Left ventricle myocardium superior (tissue), 1 donor: ENCODE data around the gene DPF3. TPM values are rescaled to one million over a fixed set of nuclear protein-coding genes. Genes with fewer than 3 reads are reported as not detected.

Experiments used
- ATAC-seq: fragments of 200-7000 bp; cut with Tn5 transposase; one replicate; pipeline ENCODE4 v1.9.1; 2020; ENCODE audit warnings: mild to moderate bottlenecking, moderate library complexity
- DNase-seq: peaks from one replicate; pipeline ENCODE4 v3.0.0-alpha.2; 2020
- intact Hi-C: fragments of 100-400 bp; cut with micrococcal nuclease; formaldehyde crosslinking; loops from one replicate; pipeline ENCODE4 v1.11.0; 2022
- total RNA-seq: library from RNA; stranded (reverse); fragmentation: NEBNext Ultra II Directional; extraction: Animal tissue kit (Norgen Biotek cat#: 25700); gene quantifications from one replicate; pipeline ENCODE4 v1.2.1, GENCODE V29; 2021
- donor health status: DM: no; HTN: yes; CAD: no; lungs with severe emphysema.

DPF3 gene
- total RNA-seq, 1 donor from 2014 or later: 28.7 TPM

- DNase-seq (no peak), ATAC-seq (peak; percentile 29)
- intact Hi-C loops: no loop called here
These were observed 155.7 kb downstream of the DPF3 start for GRCh38 chr14:72738161-72738611.

- intact Hi-C loops: no loop called here
- ATAC-seq (no peak), DNase-seq (no peak)
These were observed 156.3 kb downstream of the DPF3 start for GRCh38 chr14:72737560-72737943.

DNA sequence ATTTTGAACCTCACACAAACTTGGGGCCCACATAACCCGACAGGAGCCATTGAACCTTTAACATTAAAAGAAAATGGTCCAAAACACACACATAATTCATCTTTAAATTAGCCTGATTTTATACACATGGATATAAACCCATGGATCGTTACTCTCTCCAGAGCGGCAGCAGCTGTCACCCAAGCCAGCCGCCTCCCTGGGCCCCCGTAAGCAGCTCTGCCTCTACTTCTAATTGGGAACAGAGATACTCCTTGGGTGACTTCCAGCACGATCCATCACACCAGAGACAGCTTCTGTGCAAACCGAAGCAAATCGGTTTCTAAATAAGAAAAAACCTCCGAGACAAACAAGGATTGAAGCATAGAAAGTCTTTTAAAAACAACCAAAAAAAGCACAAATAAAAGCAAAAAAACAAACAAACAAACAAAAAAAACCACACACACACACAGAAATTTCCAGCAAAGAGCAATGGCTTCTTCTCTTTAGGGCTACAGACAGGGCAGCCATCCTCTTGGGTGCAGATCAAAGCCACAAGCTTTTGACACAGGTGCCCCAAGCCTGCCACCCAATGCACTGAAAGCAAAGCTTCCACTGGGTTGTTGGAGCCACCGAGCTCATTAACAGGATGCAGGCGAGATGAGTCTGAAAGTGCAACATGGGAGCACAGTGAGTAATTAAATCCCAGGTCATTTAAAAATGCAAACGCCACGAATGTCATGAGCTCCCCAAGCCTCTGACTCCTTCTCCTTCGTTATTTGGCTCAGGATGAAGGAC, 156.9 kb downstream of the DPF3 start:
- ATAC-seq: no peak
- no peak for DNase-seq
- intact Hi-C loops: no loop called here

GRCh38 chr14:72736308-72736707, 157.6 kb downstream of the DPF3 start:
- DNase-seq: no peak
- ATAC-seq: peak; percentile 34
- intact Hi-C loops: no loop called here

- intact Hi-C loops: no loop called here
- ATAC-seq: no peak
- no peak for DNase-seq
These were observed 161.7 kb downstream of the DPF3 start for GRCh38 chr14:72732022-72732780.

GRCh38 chr14:72731252-72732020, 162.5 kb downstream of the DPF3 start:
- no peak for ATAC-seq
- no peak for DNase-seq
- intact Hi-C loops: no loop called here

DNA sequence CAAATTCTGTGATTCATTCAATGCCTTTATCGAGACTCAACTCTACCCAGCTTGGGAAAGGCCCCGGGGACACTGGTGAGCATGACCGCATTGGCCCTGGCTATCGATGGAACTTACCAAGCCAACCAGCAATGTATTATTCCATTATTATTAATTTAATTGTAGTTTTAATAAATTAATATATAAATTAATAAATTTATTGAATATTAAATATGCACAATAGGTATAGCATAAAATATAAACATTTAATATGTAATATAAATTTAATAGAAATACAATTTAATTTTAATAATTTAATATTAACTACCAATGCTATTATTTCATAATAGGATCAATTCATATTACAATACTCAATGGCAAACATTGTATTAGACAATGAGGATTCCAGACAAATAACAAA, 163.4 kb downstream of the DPF3 start:
- no peak for DNase-seq
- intact Hi-C loops: no loop called here
- no peak for ATAC-seq

- intact Hi-C loops: no loop called here
- peak; percentile 4 for ATAC-seq
These were observed 167.5 kb downstream of the DPF3 start for GRCh38 chr14:72726444-72726843.

GRCh38 chr14:72723858-72724530, 169.9 kb downstream of the DPF3 start:
- DNase-seq (no peak), ATAC-seq (peak; percentile 25)
- intact Hi-C loops: no loop called here

More at GRCh38 chr14:72726444-72726843, 167.5 kb downstream of the DPF3 start:
- no peak for DNase-seq

DNA sequence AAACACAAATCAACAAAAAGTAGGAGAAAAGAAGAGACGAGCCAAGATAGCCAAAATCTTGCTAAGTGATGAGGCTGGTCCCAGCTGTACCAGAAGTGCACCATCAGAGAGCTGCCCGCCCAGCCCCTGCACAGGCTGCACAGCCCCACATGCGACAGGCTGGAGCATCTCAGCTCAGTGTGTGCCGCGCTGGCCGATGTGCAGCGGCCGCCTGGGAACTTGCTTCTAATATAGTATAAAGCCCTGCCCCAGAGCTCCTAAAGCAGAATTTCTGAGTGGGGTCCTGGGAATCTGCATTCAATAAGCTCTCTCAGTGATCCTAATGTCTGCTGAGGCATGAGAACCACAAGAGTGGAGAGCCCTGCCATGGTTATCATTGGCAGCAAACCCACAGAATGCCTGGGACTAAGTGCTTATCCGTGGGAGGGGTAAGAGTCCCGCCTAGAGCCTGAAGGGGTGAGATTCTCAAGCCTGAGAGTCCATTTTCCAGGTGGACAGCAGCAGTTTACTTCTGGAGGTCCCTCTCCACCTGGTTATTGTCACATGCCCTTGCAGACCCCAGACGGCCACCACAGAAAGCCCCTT, 171.6 kb downstream of the DPF3 start:
- no peak for DNase-seq
- peak; percentile 75 for ATAC-seq
- intact Hi-C loops: no loop called here

DNA sequence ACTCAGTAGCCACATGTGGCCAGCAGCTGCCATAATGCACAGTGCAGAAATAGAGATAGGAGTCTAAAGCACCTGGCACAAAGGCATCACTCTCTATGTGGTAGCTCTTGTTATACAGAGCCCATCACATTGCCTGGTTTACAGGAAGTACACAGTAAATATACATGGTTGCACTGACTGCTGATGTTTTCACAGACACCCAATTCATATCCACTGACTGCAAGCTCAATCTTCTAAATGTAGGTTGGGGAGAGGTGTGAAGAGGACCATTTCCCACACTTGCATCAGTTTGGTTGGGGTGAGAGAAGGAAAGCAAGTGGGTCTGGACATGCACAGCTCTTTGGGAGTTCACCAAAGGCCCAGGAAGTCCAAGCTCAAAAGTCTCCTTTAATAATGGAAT, 172.8 kb downstream of the DPF3 start:
- no peak for ATAC-seq
- intact Hi-C loops: no loop called here

DNA sequence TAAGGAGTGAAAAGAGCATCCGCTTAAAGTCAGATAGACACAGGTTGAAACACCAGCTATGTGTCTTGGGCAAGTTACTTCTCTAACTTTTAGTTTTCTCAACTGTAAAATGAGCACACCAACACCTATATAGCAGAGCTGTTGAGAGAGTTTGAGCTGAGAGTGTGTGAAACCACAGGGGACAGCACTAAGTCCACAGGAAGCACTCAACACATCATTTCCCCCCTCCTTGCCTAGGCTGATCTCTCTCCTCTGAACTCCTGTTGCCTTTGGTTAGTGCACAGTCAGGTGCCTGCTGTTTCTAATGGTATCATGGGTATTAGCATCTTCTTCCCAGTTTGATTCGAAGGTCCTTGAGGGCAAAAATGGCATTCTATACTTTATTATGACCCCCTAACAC, 176.7 kb downstream of the DPF3 start:
- ATAC-seq: no peak
- intact Hi-C loops: loop anchor here (10.0 kb wide), 1 partner anchor 178 kb away; the partner anchor contains the start of gene DPF3
- no peak for DNase-seq

More for the DNA sequence above, 172.8 kb downstream of the DPF3 start:
- DNase-seq: no peak

DNA sequence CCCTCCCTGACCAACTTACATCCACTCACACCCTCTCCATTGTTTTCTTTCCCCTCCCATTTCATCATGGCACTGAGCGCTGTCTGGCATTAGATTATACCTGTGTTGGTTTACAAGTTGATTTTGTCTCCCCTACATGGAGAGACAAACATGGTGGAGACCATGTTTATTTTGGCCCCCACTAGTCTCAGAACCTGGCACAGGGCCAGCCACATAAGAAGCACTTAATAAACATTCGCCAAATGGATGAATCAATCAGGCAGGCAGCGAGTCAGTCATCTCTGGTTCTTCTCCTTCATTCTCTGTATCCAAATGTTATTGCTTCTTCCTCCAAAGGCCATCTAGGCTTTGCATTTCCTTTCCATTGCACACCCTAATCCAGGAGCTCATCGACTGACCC, 177.4 kb downstream of the DPF3 start:
- DNase-seq: no peak
- intact Hi-C loops: loop anchor here (10.0 kb wide), 1 partner anchor 178 kb away; the partner anchor contains the start of gene DPF3
- no peak for ATAC-seq

DNA sequence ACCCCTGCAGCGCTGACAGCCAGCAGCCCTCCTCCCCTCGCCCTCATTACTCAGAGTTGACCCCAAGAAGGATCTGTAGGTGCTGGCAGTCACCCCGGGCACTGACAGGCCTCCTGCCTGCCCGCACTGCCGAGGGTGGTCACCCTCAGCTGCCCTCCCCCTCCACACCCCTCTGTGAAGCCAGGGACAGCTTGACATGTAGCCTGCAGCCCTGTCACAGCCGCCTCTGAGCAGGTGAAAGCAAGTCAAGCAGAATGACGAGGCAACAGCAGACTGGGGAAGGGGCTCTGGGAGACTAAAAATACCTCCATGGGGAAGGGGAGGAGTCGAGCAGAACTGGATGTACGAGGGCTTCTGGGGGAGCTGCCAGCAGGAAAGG, 178.1 kb downstream of the DPF3 start:
- intact Hi-C loops: loop anchor here (10.0 kb wide), 1 partner anchor 179 kb away; the partner anchor contains the start of gene DPF3
- ATAC-seq (peak; percentile 86), DNase-seq (peak; percentile 88)

DNA sequence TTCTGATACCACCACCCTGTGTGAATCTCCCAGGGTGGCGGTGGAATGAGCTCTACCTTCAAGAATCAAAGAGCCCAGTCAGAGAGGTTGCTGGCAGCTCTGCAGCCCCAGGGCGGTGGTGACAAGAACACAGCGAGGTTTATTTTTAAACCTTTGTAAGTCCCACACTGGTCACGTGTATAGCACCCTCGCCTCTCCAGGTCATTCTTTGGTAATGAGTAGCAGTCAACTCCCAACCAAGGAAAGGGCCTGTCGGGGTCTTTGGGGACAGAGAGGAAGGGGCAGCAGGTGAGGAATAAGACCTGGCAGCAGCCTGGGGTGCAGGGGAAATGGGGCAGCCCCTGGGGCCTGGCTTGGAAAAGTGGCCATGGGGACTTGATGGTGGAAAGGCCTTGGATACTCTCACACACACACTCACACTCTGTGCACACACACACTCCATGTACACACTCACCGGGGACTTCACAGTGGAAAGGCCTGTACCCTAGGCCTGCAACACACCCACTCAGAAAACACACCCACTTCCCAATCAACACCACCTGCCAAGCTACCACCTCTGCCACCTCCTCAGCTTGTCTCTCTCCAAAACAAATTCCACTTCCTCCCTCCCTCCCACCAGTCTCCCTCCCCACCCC, 178.6 kb downstream of the DPF3 start:
- DNase-seq (peak; percentile 74), ATAC-seq (peak; percentile 84)
- intact Hi-C loops: loop anchor here (10.0 kb wide), 1 partner anchor 179 kb away; the partner anchor contains the start of gene DPF3

- DNase-seq (peak; percentile 61), ATAC-seq (peak; percentile 51)
- intact Hi-C loops: loop anchor here (10.0 kb wide), 1 partner anchor 180 kb away; the partner anchor contains the start of gene DPF3
These were observed 179.1 kb downstream of the DPF3 start for GRCh38 chr14:72714871-72715214.

DNA sequence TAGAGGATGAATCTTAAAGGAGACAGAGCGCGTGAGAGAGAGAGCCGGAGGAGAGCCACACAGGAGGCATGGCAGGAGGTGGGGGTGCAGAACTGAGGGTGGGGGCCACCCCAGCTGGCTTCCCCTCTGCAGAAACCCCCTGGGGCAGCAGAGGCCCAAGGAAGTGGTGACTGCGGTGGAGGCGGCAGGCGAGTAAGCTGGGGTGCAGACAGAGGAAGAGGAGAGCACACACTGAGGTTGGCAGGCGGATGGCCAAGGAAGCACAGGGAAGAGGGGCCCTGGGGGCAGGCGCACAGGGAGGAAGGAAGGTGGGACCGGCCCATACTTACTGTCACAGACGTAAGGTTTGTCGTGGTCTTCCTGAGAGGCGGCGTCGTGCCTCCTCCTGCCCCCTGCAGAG, 179.8 kb downstream of the DPF3 start:
- DNase-seq (no peak), ATAC-seq (no peak)
- intact Hi-C loops: loop anchor here (10.0 kb wide), 1 partner anchor 181 kb away; the partner anchor contains the start of gene DPF3

DNA sequence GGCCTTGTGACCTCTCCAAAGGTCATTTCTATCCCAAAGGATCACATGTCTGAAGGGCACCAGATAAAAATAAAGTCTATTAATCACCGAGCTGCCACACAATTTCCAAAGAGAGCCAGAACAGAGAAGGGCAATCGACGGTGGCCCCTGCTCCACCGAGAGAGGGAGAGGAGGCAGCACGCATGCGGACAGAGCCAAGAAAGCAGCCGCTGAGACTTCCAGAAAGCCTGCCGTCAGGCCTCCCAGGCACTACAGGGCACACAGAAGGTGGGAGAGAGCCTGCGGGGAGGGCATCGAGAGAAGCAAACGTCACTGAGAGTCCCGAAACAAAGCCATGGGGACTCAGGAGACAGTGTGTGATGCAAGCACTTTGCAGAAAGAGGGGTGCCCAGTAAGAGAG, 182.0 kb downstream of the DPF3 start:
- intact Hi-C loops: loop anchor here (10.0 kb wide), 1 partner anchor 183 kb away; the partner anchor contains the start of gene DPF3
- ATAC-seq: no peak
- DNase-seq: no peak
